T-helper 9 cell (primary cell): ENCODE data around the gene RNF166.

Experiments used
- DNase-seq: peaks from one replicate; pipeline ENCODE4 v3.0.0-alpha.2; 2020

The RNF166 gene

GRCh38 chr16:88739139-88739976 is 33.1 kb upstream of the RNF166 start:
- no peak for DNase-seq

GRCh38 chr16:88738151-88739084 is 32.2 kb upstream of the RNF166 start:
- DNase-seq = no peak

GRCh38 chr16:88737298-88738150 is 31.3 kb upstream of the RNF166 start:
- peak; percentile 68 for DNase-seq

- no peak for DNase-seq
These were observed 30.3 kb upstream of the RNF166 start for GRCh38 chr16:88736496-88736895.

GRCh38 chr16:88736088-88736487 is 29.9 kb upstream of the RNF166 start:
- no peak for DNase-seq

- no peak for DNase-seq
These were observed 29.4 kb upstream of the RNF166 start for GRCh38 chr16:88735616-88736015.

- no peak for DNase-seq
These were observed 28.9 kb upstream of the RNF166 start for GRCh38 chr16:88735121-88735520.

- no peak for DNase-seq
These were observed 28.1 kb upstream of the RNF166 start for GRCh38 chr16:88734361-88734728.

- DNase-seq = no peak
These were observed 27.6 kb upstream of the RNF166 start for GRCh38 chr16:88733630-88734360.

- DNase-seq = no peak
These were observed 26.7 kb upstream of the RNF166 start for GRCh38 chr16:88732961-88733294.

GRCh38 chr16:88732172-88732960 is 26.2 kb upstream of the RNF166 start:
- DNase-seq = no peak

- no peak for DNase-seq
These were observed 25.5 kb upstream of the RNF166 start for GRCh38 chr16:88731699-88732098.

- DNase-seq = no peak
These were observed 24.7 kb upstream of the RNF166 start for GRCh38 chr16:88730632-88731607.

- no peak for DNase-seq
These were observed 21.7 kb upstream of the RNF166 start for GRCh38 chr16:88727871-88728270.

GRCh38 chr16:88726981-88727380 is 20.8 kb upstream of the RNF166 start:
- DNase-seq = no peak

GRCh38 chr16:88726408-88726749 is 20.2 kb upstream of the RNF166 start:
- no peak for DNase-seq

GRCh38 chr16:88725609-88726407 is 19.6 kb upstream of the RNF166 start:
- no peak for DNase-seq

GRCh38 chr16:88724855-88725555 is 18.8 kb upstream of the RNF166 start:
- DNase-seq = no peak

- no peak for DNase-seq
These were observed 17.7 kb upstream of the RNF166 start for GRCh38 chr16:88723911-88724310.
